ENCODE data around the gene USP9X.
"Not testable (repeated sequence)": the region's sequence is repeated elsewhere in the genome, so short reads cannot be mapped to it uniquely, and the experiment has no call there.

USP9X gene

DNA sequence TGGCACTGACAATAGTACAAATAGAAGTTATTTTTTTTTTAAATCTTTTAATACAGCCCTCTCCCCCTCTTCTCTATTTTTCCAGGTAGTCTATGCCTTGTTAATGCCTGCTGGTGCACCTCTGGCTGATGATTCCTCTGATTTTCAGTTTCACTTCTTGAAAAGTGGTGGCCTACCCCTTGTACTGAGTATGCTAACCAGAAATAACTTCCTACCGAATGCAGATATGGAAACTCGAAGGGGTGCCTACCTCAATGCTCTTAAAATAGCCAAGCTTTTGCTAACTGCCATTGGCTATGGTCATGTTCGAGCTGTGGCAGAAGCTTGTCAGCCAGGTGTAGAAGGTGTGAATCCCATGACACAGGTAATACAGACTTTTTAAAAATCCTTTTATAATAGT lies 99.1 kb downstream of the USP9X start:
- DNase-seq = no peak

DNA sequence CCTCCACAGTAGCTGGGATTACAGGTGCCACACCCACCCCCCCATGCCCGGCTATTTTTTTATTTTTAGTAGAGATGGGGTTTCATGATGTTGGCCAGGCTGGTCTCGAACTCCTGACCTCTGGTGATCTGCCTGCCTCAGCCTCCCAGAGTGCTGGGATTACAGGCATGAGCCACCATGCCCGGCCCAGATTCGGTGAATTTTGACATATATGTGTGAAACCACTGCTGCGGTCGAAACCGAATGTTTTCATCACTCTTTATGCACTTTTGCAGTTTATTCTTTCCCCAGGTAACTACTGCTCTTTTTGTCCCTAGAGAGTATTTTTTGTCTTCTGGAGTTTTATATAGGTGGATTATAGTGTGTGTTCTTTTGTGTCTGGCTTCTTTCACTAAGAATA lies 101.7 kb downstream of the USP9X start:
- not testable (repeated sequence) for DNase-seq

DNA sequence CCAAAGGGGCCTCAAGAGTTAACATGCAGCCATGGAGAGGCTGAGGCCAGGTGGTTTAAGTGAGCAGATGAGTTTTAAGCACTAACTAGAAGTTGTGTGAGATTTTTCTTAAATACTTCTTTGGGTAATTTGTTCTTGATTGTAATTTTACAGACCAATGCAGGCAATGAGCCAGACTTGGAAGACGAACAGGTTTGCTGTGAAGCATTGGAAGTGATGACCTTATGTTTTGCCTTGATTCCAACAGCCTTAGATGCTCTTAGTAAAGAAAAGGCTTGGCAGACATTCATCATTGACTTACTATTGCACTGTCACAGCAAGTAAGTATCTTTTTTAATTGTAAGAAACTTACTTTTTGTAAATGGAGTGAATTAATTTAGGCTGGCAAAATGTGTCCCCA lies 103.9 kb downstream of the USP9X start:
- DNase-seq = no peak

DNA sequence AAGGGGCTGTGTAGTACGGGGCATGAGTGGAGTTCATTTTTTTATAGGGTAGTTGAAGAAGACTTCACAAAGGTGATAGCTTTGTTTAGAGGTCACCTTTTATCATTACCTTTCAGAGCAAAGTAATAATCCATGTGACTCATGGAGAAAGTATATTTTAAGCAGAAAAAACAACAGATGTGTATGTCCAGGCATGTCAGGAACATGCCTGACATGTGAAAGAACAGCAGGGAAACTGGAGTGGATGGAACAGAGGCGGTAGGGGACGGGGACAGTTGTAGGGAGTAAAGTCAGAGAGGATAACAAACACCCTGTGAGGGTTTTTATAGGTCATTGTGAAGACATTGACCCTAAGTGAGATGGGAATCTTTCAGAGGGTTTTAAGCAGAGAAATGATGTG lies 107.6 kb downstream of the USP9X start:
- DNase-seq = no peak

DNA sequence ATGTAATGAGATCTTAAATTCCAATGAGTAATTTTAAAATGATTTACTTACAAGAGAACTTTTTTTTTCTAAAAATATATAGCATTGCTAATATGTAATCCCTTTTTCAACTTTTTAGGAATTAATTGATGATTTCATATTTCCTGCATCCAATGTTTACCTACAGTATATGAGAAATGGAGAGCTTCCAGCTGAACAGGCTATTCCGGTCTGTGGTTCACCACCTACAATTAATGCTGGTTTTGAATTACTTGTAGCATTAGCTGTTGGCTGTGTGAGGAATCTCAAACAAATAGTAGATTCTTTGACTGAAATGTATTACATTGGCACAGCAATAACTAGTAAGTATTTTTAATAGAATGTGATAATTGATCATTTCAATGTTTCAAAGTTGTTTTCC lies 113.2 kb downstream of the USP9X start:
- no peak for DNase-seq

DNA sequence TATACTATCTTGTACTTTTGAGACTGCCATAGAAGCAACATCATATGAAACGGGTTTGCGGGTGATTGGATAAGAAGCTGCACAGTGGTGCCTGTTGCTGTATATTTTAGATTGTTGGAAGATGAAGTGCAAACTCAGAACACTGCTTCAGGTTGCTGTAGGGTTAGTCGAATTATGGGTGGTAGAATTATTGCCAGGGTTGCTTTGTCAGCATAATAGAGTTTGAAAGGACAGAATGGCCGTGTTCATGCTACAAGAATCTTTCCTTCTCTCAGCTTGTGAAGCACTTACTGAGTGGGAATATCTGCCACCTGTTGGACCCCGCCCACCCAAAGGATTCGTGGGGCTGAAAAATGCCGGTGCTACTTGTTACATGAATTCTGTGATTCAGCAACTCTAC lies 115.5 kb downstream of the USP9X start:
- no peak for DNase-seq

DNA sequence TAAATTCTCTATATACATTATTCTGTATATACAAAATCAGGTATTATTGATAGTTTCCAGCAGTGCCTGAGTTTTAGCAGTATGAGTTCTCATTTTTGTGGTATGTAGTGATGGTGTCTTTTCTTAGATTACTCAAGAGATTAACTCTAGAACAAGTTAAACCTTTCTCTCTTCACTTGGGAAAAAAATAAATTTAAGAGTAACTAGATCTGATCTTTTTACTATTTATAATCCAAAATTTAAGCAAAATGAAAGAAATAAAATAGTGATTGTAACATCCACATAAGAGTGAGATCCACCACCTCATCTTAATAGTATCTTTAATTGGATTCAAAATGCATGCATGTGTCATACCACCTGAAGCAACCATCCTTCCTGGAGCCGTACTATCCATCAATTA lies 124.6 kb downstream of the USP9X start:
- no peak for DNase-seq

DNA sequence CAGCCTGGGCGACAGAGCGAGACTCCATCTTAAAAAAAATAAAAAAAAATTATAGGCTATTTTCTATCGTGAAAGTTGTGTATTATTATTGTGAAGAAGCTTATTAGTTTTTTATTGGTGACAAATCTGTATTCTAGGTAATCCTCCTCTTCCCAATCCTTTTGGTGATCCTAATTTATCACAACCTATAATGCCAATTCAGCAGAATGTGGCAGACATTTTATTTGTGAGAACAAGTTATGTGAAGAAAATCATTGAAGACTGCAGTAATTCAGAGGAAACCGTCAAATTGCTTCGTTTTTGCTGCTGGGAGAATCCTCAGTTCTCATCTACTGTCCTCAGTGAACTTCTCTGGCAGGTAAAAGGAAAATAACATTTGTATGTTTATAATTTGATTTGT lies 139.4 kb downstream of the USP9X start:
- no peak for DNase-seq

DNA sequence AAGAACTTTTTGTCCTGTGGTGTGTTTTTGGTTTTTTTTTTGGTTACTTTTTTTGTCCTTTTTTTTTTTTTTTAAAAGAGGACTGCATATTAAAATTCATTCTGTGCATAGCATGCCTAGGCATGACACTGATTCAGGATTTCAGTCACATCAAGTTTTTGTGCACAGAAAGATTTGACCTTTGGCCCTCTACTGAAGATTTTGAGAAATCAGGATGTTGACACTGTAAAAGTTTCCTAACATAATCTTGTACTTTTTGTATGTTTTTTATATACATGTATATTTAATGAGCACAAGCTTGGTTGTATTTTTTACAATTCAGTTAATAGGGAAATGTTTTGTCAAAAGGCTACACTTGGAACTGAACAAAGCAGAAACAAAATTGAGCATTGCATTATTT lies 148.7 kb downstream of the USP9X start:
- no peak for DNase-seq

DNA sequence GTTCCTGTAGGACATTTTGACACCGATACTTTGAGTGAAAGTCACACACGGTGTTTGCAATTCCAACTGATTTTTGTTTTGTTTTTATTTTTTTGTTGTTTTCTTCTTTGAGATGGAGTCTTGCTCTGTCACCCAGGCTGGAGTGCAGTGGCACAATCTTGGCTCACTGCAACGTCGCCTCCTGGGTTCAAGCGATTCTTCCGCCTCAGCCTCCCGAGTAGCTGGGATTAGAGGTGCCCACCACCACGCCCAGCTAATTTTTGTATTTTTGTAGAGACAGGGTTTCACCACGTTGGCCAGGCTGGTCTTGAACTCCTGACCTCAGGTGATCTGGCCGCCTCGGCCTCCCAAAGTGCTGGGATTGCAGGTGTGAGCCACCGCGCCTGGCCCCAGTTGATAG lies 149.2 kb downstream of the USP9X start:
- not testable (repeated sequence) for DNase-seq

DNA sequence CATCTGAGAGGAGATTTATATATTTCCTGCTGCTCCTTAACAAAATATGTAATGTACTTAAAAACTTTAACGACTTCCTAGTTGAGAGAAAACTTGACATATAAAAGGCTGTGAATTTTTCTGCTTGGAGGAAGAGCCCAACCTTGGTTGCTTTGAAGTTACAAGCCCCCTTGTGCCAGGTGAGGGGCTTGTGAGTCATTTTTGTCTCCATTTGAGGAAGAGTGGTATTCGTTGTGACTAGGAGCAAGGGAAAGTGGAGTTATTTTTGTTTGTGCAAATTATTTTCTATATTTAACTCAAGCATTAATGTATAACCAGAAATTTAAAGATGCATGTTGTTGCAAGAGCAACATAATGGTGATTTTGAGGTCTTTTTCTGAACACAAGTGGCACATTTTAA lies 149.7 kb downstream of the USP9X start:
- no peak for DNase-seq

DNA sequence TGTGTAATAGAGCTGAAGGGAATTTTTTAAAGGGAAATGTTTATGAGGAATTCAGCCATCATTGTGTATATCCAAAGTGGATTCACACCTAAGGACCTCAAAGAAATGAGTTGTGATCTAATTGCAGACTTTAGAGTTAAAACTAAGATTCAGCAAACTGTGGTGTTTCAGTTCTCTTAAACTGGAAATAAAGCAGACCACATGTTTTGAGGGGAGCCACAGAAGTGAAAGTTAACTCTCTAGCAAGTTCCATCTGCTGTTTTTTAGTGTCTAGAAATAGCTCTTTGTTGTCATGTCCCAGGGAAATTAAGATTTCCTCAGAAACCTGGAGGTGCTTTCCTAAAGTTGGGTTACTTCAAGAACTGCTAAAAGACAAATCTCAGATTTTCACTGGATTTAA lies 151.4 kb downstream of the USP9X start:
- DNase-seq = no peak

DNA sequence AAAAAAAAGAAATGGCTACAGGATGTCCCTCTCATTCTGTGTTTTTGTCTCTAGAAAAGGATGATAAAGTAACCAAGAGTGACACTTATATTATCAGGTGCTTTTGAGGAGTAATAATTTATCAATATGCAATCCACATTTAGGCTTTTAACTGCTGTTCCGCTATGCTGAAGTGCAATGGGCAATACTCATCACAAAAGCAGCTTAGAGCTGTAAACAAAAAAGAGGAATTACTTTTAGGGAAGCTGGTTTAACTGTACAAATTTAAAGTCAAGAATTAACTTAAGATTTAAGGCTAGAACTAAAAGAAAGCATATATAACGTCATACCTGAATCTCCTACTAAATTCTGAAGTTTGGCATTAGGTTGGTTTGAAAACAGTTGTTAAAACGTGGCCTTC lies 155.3 kb downstream of the USP9X start:
- peak in 1 of 51 donors; percentile 2 for DNase-seq

DNA sequence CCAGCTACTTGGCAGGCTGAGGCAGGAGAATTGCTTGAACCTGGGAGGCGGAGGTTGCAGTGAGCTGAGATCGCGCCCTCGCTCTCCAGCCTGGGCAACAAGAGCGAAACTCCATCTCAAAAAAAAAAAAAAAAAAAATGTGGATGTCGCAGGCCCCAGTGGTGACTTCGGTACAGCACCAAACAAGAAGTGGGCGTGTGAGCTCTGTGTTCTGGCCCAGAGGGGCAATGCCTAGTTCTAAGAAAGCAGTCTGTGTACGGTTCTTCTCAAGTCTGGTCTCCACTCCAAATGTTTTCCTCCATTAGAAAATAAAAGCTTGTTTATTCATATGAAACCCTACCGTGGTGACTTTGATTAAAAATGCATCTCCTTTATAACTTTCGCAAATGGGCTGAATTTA lies 156.7 kb downstream of the USP9X start:
- DNase-seq = no peak

DNA sequence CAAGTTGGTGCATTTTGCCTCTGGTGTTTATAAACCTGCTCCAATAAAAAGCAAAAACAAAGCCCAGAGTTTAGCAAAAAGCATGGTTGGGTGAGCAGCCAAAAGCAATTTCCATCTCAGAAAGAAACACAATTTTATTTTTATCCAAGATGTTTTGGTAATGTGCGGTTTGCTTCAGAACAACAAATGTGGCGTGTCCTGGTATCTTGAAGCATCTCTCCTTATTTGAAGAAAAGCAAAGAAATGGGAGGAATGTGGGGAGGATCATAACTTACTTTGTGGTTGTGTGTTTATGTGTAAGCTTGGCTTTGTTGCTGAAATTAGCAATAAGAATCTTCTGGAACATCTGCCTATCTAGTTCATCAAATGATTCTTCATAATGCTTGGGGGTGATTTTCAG lies 160.4 kb downstream of the USP9X start:
- no peak for DNase-seq

DNA sequence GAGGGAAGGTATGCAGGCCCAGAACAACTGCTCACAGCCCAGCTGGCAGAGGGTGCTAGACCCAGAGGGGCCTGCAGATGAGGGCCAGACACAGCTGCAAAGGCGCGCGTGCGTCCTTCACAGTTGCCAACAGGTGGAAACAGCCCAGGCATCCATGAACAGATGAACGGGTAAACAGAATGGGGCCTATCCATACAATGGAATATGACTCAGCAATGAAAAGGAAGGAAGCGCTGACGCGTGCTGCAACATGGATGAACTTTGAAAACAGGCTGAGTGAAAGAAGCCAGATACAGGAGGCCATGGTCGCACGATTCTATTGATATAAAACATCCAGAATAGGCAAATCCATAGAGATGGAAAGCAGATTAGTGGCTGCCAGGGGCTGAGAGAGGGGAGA lies 165.6 kb downstream of the USP9X start:
- no peak for DNase-seq

DNA sequence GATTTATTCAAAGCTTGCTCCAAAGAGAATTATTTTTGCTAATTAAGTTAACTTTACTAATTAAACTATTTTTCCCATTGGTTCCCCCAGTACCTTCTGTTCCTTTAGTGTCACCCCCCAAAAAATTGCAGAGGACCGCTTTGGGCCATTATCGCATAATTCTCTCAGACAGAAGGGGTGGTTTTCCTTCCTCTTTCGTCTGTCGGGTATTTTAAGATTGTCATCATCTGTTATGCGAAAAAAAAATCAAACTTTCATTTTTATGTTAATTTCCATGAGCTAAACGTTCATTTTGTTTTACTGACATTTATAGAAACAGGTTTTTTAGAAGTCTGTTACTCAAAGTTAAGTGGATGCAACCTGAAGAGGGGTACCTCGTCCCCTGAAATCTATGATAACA lies 172.6 kb downstream of the USP9X start:
- no peak for DNase-seq

DNA sequence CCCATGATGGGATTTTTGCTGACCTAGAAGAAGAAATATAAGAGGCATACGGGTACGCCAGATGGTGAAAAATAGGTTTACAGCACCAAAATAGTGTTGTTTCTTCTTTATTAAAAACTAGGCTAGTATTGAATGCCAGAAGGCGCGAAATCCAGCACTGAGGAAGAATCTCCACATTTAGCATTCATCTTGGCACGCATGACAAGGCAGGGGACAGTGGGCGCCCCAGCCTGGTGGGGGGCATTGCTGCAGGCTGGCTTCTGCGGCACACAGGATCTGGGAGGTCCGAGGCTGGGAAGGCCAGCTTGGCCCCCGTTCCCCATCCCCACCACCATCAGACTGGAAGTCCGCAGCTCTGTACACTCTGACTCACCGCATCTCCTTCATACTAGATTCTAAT lies 173.0 kb downstream of the USP9X start:
- no peak for DNase-seq

DNA sequence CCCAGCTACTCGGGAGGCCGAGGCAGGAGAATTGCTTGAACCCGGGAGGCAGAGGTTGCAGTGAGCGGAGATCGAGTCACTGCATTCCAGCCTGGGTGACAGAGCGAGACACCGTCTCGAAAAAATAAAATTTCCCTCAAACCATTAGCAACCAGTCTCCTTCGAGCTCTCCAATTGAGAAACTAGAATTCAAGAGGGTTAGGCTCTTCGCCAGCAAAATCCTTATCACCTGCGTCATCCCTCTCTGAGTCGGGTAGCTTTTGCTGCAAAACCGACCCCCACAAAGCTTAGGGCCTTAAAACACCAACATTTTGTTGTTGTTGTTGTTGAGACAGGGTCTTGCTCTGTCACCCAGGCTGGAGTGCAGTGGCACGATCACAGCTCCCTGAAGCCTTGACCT lies 173.6 kb downstream of the USP9X start:
- no peak for DNase-seq

DNA sequence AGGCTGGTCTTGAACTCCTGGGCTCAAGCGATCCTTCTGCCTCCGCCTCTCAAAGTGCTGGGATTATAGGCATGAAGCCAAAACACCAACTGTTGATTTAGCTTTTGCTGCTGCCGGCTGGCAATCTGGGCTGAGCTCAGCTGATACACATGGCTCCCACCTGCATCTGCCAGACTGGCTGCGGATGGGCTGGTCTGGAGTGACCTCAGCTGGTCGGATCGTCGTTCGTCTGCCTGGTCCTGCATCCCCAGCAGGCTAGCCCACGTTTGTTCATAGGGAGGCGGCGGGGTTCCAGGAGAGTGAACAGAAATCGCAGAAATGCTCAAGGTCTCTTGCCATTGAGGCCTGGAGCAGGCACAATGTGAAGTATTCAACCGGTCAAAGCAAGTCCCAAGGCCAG lies 174.3 kb downstream of the USP9X start:
- no peak for DNase-seq

DNA sequence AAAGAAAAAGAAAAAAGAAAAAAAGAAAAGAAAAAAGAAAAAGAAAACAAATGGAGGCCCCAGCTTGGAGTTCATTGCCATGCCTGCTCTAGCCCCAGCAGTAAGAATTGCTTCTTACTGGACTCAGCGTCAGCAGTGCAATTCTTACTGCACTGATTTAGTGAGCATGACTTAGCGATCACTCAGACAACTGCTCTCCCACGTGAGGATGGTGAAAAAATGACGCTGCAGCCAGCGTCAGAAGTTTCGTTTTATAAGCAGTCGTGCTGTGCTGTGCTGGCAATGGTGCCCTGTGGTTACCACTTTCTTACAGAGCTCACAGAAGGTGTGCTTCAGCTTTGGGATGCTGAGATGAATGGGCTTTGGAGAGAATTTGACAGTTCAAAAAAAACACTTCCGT lies 180.4 kb downstream of the USP9X start:
- peak in 12 of 51 donors; percentile 0 to 44 (median 2) for DNase-seq

DNA sequence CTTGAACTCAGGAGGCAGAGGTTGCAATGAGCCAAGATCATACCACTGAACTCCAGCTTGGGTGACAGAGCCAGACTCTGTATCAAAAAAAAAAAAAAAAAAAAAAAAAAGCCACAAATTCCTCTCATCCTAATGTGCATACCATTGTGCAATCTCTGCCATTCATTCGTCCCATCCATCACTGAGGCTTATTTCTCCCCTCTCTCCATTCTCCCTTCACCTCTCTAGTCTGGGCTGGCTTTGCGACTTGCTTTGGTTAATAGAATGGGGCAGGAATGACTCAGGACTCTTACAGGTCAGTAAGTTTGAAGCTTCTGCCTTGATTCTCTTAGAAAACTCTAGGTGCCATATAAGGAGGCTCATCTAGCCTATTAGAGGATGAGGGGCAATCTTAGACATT lies 188.4 kb downstream of the USP9X start:
- DNase-seq = no peak

DNA sequence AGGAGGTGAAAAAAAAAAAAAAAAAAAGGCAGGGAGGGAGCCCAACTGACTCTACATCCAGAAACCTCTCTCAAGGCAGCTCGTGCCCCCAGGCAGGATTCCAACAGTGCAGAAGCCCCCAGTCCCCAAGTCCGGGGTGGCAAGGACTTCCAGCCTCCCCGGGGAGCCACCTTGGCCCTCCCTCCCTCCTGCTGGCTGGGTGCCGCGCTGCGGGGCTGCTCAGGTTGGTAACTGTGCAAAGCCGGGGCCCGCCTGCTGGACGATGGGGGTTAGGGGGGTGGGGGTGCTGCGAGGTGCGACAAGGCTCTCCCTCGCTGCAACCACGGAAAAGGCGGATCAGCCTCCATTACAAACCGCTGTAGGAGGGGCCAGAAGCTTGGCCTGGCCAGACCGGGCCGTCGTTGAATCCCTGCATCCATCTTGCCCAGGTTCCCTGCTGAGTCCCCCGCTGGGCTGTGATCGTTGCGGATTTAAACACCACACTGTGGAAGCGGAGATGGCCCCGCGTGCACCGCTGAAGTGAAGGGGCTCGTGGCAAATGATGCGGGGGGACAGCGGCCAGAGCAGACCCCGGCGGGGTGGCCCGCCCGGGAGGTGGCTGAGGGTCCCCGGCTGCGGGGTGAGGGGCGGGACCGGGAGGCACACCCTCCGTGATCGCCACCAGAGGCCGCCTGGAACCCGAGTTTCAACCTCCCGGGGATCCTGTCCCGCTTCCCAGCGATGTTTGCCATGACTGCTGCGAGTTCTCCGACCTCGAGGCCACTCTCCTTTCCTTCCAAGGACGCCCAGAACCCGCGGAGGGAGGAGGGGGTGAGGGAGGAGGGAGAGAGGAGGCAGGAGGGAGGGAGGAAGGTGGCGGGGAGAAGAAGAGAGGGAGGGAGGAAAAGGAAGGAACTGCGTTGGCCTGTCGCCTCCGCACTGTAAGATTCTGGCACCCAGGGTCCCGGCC lies 190.7 kb downstream of the USP9X start:
- peak in 49 of 51 donors; percentile 1 to 75 (median 38) for DNase-seq

All from hypothalamus (tissue), 51 donors.